H1 (cell line): Measurements from ENCODE around the gene FANCE. TPM values are rescaled to one million over a fixed set of nuclear protein-coding genes. Genes with fewer than 3 reads are reported as not detected.
A peak's percentile ranks its signal among the peaks of the same experiment; 100 is the strongest.

ENCODE experiments used
- BACH1 ChIP-seq: IDR thresholded peaks from 2 replicates; pipeline ENCODE4 v1.6.1; 2012; ENCODE audit warnings: low read length, improper control_type of control experiment
- EZH2 ChIP-seq: fragments of 200-600 bp; sonication (generic); IDR thresholded peaks from 2 replicates; pipeline ENCODE4 v1.7.1; 2012; ENCODE audit warnings: low read depth, mild to moderate bottlenecking, moderate library complexity, low read length, inconsistent platforms; ENCODE audit not compliant: severe bottlenecking
- NRF1 ChIP-seq: IDR thresholded peaks from 2 replicates; pipeline ENCODE4 v1.6.1; 2011; ENCODE audit warnings: mild to moderate bottlenecking, low read depth, low read length, improper control_type of control experiment
- POLR2AphosphoS5 ChIP-seq: IDR thresholded peaks from 2 replicates; pipeline ENCODE4 v1.6.1; 2011; ENCODE audit warnings: low read depth, low read length
- SP1 ChIP-seq: IDR thresholded peaks from 2 replicates; pipeline ENCODE4 v1.6.1; 2011; ENCODE audit warnings: low read depth, low read length
- SP2 ChIP-seq: IDR thresholded peaks from 2 replicates; pipeline ENCODE4 v1.6.1; 2012; ENCODE audit warnings: mild to moderate bottlenecking, low read length, inconsistent platforms
- SP4 ChIP-seq: IDR thresholded peaks from 2 replicates; pipeline ENCODE4 v1.6.1; 2012; ENCODE audit warnings: low read length, inconsistent platforms
- TAF1 ChIP-seq: IDR thresholded peaks from 2 replicates; pipeline ENCODE4 v1.6.1; 2011; ENCODE audit warnings: mild to moderate bottlenecking, low read depth, low read length
- ZNF274 ChIP-seq: IDR thresholded peaks from 2 replicates; pipeline ENCODE4 v1.7.0; 2012; ENCODE audit warnings: low read length, borderline replicate concordance; ENCODE audit errors: extremely low read depth
- polyA plus RNA-seq, 7 experiments: library from polyadenylated mRNA; depleted of rRNA in 3 of 7; stranded (reverse) in 5 of 7; unstranded in 2 of 7; fragments of >200 nt in 5 of 7; fragments of 200-250 nt in 2 of 7; gene quantifications; 1 replicate in 5 of 7; 2 replicates in 1 of 7; 4 replicates in 1 of 7; pipeline versions ENCODE4 v1.2.1 to v1.2.3, GENCODE V29; 2011 to 2013; ENCODE audit warnings: missing spikeins in 2 of 7, mixed read lengths in 2 of 7
- total RNA-seq: library from RNA; stranded (reverse); fragmentation: NEBNext Ultra II Directional; extraction: Animal tissue kit (Norgen Biotek cat#: 25700); gene quantifications from 2 replicates; pipeline ENCODE4 v1.2.1, GENCODE V29; 2021

FANCE gene
- total and polyA plus RNA-seq, 2 of the 8 experiments (the other 6 are each of a cell fraction or from before 2014, with no cell fraction given): 16.1 to 17.0 TPM

- TF ChIP-seq BACH1: no peak
- TF ChIP-seq ZNF274: no peak
- TF ChIP-seq SP1: no peak
- TF ChIP-seq POLR2AphosphoS5: peak; percentile 64; the same call in 1 of the 2 replicates
- no peak for TF ChIP-seq TAF1
- TF ChIP-seq EZH2: no peak
- TF ChIP-seq SP4: no peak
- no peak for TF ChIP-seq SP2
- TF ChIP-seq NRF1: no peak
Observed at GRCh38 chr6:35468980-35469750, 17.0 kb downstream of the FANCE start (continued).
